ENCODE data around the gene CTAGE9.
A peak's percentile ranks its signal among the peaks of the same experiment; 100 is the strongest.

The CTAGE9 gene

GRCh38 chr6:131692589-131692988 lies 18.2 kb downstream of the CTAGE9 start:
- H3K9me3 ChIP-seq (ENCODE audit: low read length): no peaks in the 10 kb centered on the region
- H3K36me3 ChIP-seq (ENCODE audit: insufficient read depth, low read length): no peaks in the 10 kb centered on the region
- peaks cover 6% of the 10 kb centered on the region for H3K4me1 ChIP-seq (ENCODE audit: insufficient read depth, low read length, severe bottlenecking)
- no peak for TF ChIP-seq EZH2 (IDR thresholded peaks at IDR 0.05; ENCODE audit: borderline replicate concordance, low read length)
- no peak for TF ChIP-seq CTCF (IDR thresholded peaks at IDR 0.05; ENCODE audit: low read length)
- H3F3A ChIP-seq (ENCODE audit: insufficient read depth, low read length): no peaks in the 10 kb centered on the region
- H3K4me3 ChIP-seq (ENCODE audit: low read depth, low read length, poor library complexity, severe bottlenecking): no peak overlapping the region
- H3K27me3 ChIP-seq (ENCODE audit: insufficient read depth, low read length): no peaks in the 10 kb centered on the region
- no peaks in the 10 kb centered on the region for H3K79me2 ChIP-seq (ENCODE audit: insufficient read depth, low read length)
- H3K9me2 ChIP-seq (ENCODE audit: low read depth, low read length): no peaks in the 10 kb centered on the region
- H3K4me2 ChIP-seq (ENCODE audit: low read length): no peak overlapping the region
- H2AFZ ChIP-seq (ENCODE audit: low read length): no peak overlapping the region
- H4K20me1 ChIP-seq (ENCODE audit: insufficient read depth, low read length): no peaks in the 10 kb centered on the region
- H3K27ac ChIP-seq (ENCODE audit: low read depth, low read length, poor library complexity, severe bottlenecking): no peak overlapping the region
- no peak overlapping the region for H3K9ac ChIP-seq (ENCODE audit: low read length)

- H3K4me3 ChIP-seq (ENCODE audit: low read depth, low read length, poor library complexity, severe bottlenecking): no peak overlapping the region
- no peaks in the 10 kb centered on the region for H3K9me3 ChIP-seq (ENCODE audit: low read length)
- H3F3A ChIP-seq (ENCODE audit: insufficient read depth, low read length): no peaks in the 10 kb centered on the region
- H2AFZ ChIP-seq (ENCODE audit: low read length): no peak overlapping the region
- TF ChIP-seq CTCF (IDR thresholded peaks at IDR 0.05; ENCODE audit: low read length): no peak
- TF ChIP-seq EZH2 (IDR thresholded peaks at IDR 0.05; ENCODE audit: borderline replicate concordance, low read length): no peak
- peaks cover 6% of the 10 kb centered on the region for H3K4me1 ChIP-seq (ENCODE audit: insufficient read depth, low read length, severe bottlenecking)
- H4K20me1 ChIP-seq (ENCODE audit: insufficient read depth, low read length): no peaks in the 10 kb centered on the region
- no peaks in the 10 kb centered on the region for H3K79me2 ChIP-seq (ENCODE audit: insufficient read depth, low read length)
- H3K27me3 ChIP-seq (ENCODE audit: insufficient read depth, low read length): no peaks in the 10 kb centered on the region
- no peak overlapping the region for H3K27ac ChIP-seq (ENCODE audit: low read depth, low read length, poor library complexity, severe bottlenecking)
- no peaks in the 10 kb centered on the region for H3K9me2 ChIP-seq (ENCODE audit: low read depth, low read length)
- no peaks in the 10 kb centered on the region for H3K36me3 ChIP-seq (ENCODE audit: insufficient read depth, low read length)
- no peak overlapping the region for H3K4me2 ChIP-seq (ENCODE audit: low read length)
- H3K9ac ChIP-seq (ENCODE audit: low read length): no peak overlapping the region
These were observed 18.8 kb downstream of the CTAGE9 start for GRCh38 chr6:131692031-131692430.

- Histone ChIP-seq H3K36me3 (ENCODE audit: insufficient read depth, low read length) (no peaks in the 10 kb centered on the region), H3K9ac (ENCODE audit: low read length) (no peak overlapping the region), H3K4me1 (ENCODE audit: insufficient read depth, low read length, severe bottlenecking) (peaks cover 6% of the 10 kb centered on the region), H3F3A (ENCODE audit: insufficient read depth, low read length) (no peaks in the 10 kb centered on the region), H3K9me3 (ENCODE audit: low read length) (no peaks in the 10 kb centered on the region), H3K4me3 (ENCODE audit: low read depth, low read length, poor library complexity, severe bottlenecking) (no peak overlapping the region), H4K20me1 (ENCODE audit: insufficient read depth, low read length) (no peaks in the 10 kb centered on the region), H3K4me2 (ENCODE audit: low read length) (no peak overlapping the region), H2AFZ (ENCODE audit: low read length) (no peak overlapping the region), H3K9me2 (ENCODE audit: low read depth, low read length) (no peaks in the 10 kb centered on the region), H3K79me2 (ENCODE audit: insufficient read depth, low read length) (no peaks in the 10 kb centered on the region), H3K27me3 (ENCODE audit: insufficient read depth, low read length) (no peaks in the 10 kb centered on the region), H3K27ac (ENCODE audit: low read depth, low read length, poor library complexity, severe bottlenecking) (peak overlapping the region; percentile 40)
- TF ChIP-seq EZH2 (IDR thresholded peaks at IDR 0.05; ENCODE audit: borderline replicate concordance, low read length) (no peak), CTCF (IDR thresholded peaks at IDR 0.05; ENCODE audit: low read length) (no peak)
These were observed 22.5 kb downstream of the CTAGE9 start for GRCh38 chr6:131688286-131688685.

Measured in OCI-LY1 (cell line).